H9 (cell line): ENCODE measurements around the gene RERE. TPM values are rescaled to one million over a fixed set of nuclear protein-coding genes. Genes with fewer than 3 reads are reported as not detected.
A peak's percentile ranks its signal among the peaks of the same experiment; 100 is the strongest.

Source experiments
- DNase-seq: peaks from one replicate; pipeline ENCODE4 v3.0.0-alpha.2; 2017
- H2AFZ ChIP-seq: one replicate; pipeline ENCODE4 v1.6.1; 2013; ENCODE audit warnings: mild to moderate bottlenecking, low read length, control low read depth, moderate library complexity
- H2AK5ac ChIP-seq: 2 replicates; pipeline ENCODE4 v1.6.1; 2013; ENCODE audit warnings: low read length, control low read depth, mixed read lengths; ENCODE audit not compliant: insufficient read length
- H2BK120ac ChIP-seq: one replicate; pipeline ENCODE4 v1.6.1; 2013; ENCODE audit warnings: low read depth, mild to moderate bottlenecking, low read length, control low read depth, inconsistent platforms; ENCODE audit not compliant: poor library complexity, severe bottlenecking
- H2BK12ac ChIP-seq: 2 replicates; pipeline ENCODE4 v1.6.1; 2013; ENCODE audit warnings: low read length, control low read depth, mixed read lengths, low read depth; ENCODE audit not compliant: insufficient read length
- H2BK15ac ChIP-seq: 2 replicates; pipeline ENCODE4 v1.6.1; 2013; ENCODE audit warnings: low read depth, low read length, control low read depth
- H2BK20ac ChIP-seq: one replicate; pipeline ENCODE4 v1.6.1; 2013; ENCODE audit warnings: low read depth, mild to moderate bottlenecking, low read length, control low read depth, inconsistent platforms; ENCODE audit not compliant: poor library complexity, severe bottlenecking
- H2BK5ac ChIP-seq: 2 replicates; pipeline ENCODE4 v1.6.1; 2013; ENCODE audit warnings: low read length, control low read depth, mixed read lengths; ENCODE audit not compliant: insufficient read length
- H3K14ac ChIP-seq: 2 replicates; pipeline ENCODE4 v1.6.1; 2013; ENCODE audit warnings: low read length, control low read depth; ENCODE audit not compliant: insufficient read depth
- H3K18ac ChIP-seq: 2 replicates; pipeline ENCODE4 v1.6.1; 2013; ENCODE audit warnings: low read depth, mild to moderate bottlenecking, mixed read lengths, low read length, control low read depth; ENCODE audit not compliant: insufficient read length
- H3K23ac ChIP-seq: 2 replicates; pipeline ENCODE4 v1.6.1; 2013; ENCODE audit warnings: low read length, control low read depth, mixed read lengths, low read depth; ENCODE audit not compliant: insufficient read length
- H3K23me2 ChIP-seq: 2 replicates; pipeline ENCODE4 v1.6.1; 2013; ENCODE audit warnings: low read depth, mild to moderate bottlenecking, mixed read lengths, low read length, control low read depth; ENCODE audit not compliant: insufficient read length, poor library complexity, severe bottlenecking
- H3K27ac ChIP-seq: 2 replicates; pipeline ENCODE4 v1.5.1; 2013; ENCODE audit warnings: low read length, control low read depth, mixed read lengths, low read depth; ENCODE audit not compliant: insufficient read length
- H3K27me3 ChIP-seq: 2 replicates; pipeline ENCODE4 v1.6.1; 2013; ENCODE audit warnings: low read length, control low read depth, inconsistent platforms; ENCODE audit not compliant: insufficient read depth
- H3K4ac ChIP-seq: 2 replicates; pipeline ENCODE4 v1.6.1; 2013; ENCODE audit warnings: low read depth, mild to moderate bottlenecking, control low read depth, inconsistent platforms, low read length, moderate library complexity
- H3K4me1 ChIP-seq: 2 replicates; pipeline ENCODE4 v1.6.1; 2013; ENCODE audit warnings: low read length, control low read depth, inconsistent platforms; ENCODE audit not compliant: insufficient read depth
- H3K4me2 ChIP-seq: 2 replicates; pipeline ENCODE4 v1.6.1; 2013; ENCODE audit warnings: low read length, control low read depth, mixed read lengths; ENCODE audit not compliant: insufficient read length, insufficient read depth
- H3K56ac ChIP-seq: 2 replicates; pipeline ENCODE4 v1.6.1; 2013; ENCODE audit warnings: low read depth, mild to moderate bottlenecking, mixed read lengths, low read length, control low read depth; ENCODE audit not compliant: insufficient read length
- H3K79me1 ChIP-seq: 2 replicates; pipeline ENCODE4 v1.6.1; 2013; ENCODE audit warnings: low read depth, mild to moderate bottlenecking, moderate library complexity, low read length, control low read depth, inconsistent platforms; ENCODE audit not compliant: insufficient read depth, poor library complexity, severe bottlenecking
- H3K79me2 ChIP-seq: 2 replicates; pipeline ENCODE4 v1.6.1; 2013; ENCODE audit warnings: low read length, control low read depth, inconsistent platforms; ENCODE audit not compliant: insufficient read depth
- H3K9ac ChIP-seq: 2 replicates; pipeline ENCODE4 v1.6.1; 2013; ENCODE audit warnings: low read length, control low read depth, mixed read lengths; ENCODE audit not compliant: insufficient read length; ENCODE audit errors: extremely low read depth
- H3K9me3 ChIP-seq: one replicate; pipeline ENCODE4 v1.6.1; 2013; ENCODE audit warnings: low read depth, low read length, inconsistent platforms; ENCODE audit not compliant: control insufficient read depth
- H3T11ph ChIP-seq: one replicate; pipeline ENCODE4 v1.6.1; 2013; ENCODE audit warnings: mild to moderate bottlenecking, low read length, control low read depth, inconsistent platforms
- H4K20me1 ChIP-seq: one replicate; pipeline ENCODE4 v1.6.1; 2013; ENCODE audit not compliant: control insufficient read depth, insufficient read length, insufficient read depth
- H4K5ac ChIP-seq: 2 replicates; pipeline ENCODE4 v1.6.1; 2013; ENCODE audit warnings: low read depth, mild to moderate bottlenecking, mixed read lengths, low read length, control low read depth; ENCODE audit not compliant: insufficient read length
- H4K8ac ChIP-seq: replicated peaks from 2 replicates; pipeline ENCODE4 v1.6.1; 2013; ENCODE audit warnings: low read length, control low read depth, mixed read lengths, low read depth; ENCODE audit not compliant: insufficient read length
- H4K91ac ChIP-seq: 2 replicates; pipeline ENCODE4 v1.6.1; 2013; ENCODE audit warnings: low read depth, mild to moderate bottlenecking, moderate library complexity, mixed read lengths, low read length, control low read depth; ENCODE audit not compliant: insufficient read length
- H3K27ac Mint-ChIP-seq, 3 experiments: 2 replicates in 2 of 3; 3 replicates in 1 of 3; pipeline ENCODE4 v1.8.0; 2020 to 2021; ENCODE audit warnings: mixed read lengths in 3 of 3, mild to moderate bottlenecking in 1 of 3, moderate library complexity in 1 of 3
- H3K27me3 Mint-ChIP-seq: 2 replicates; pipeline ENCODE4 v1.8.0; 2021; ENCODE audit warnings: low read depth, mild to moderate bottlenecking, moderate library complexity, mixed read lengths
- H3K36me3 Mint-ChIP-seq, 3 experiments: 2 replicates in 2 of 3; 3 replicates in 1 of 3; pipeline ENCODE4 v1.8.0; 2020 to 2021; ENCODE audit warnings: low read depth in 3 of 3, mixed read lengths in 3 of 3; ENCODE audit not compliant: insufficient read depth in 1 of 3
- H3K4me1 Mint-ChIP-seq, 2 experiments: 2 replicates each; pipeline ENCODE4 v1.8.0; 2020; ENCODE audit warnings: mixed read lengths in 2 of 2
- H3K4me3 Mint-ChIP-seq, 2 experiments: 2 replicates in 1 of 2; 3 replicates in 1 of 2; pipeline ENCODE4 v1.8.0; 2020 to 2021; ENCODE audit warnings: mild to moderate bottlenecking in 2 of 2, mixed read lengths in 2 of 2, moderate library complexity in 1 of 2
- H3K9me3 Mint-ChIP-seq, 2 experiments: 2 replicates in 1 of 2; 3 replicates in 1 of 2; pipeline ENCODE4 v1.8.0; 2020; ENCODE audit warnings: mild to moderate bottlenecking in 2 of 2, mixed read lengths in 2 of 2, moderate library complexity in 1 of 2
- CTCF ChIP-seq: fragments of 200-600 bp; sonication (generic); conservative IDR thresholded peaks from 3 replicates; pipeline ENCODE4 v1.8.0; 2021; ENCODE audit warnings: antibody characterized with exemption, mild to moderate bottlenecking
- WGBS: extraction: QIAGEN DNeasy Blood & Tissue Kit; methylation state at CpG from one replicate; pipeline ENCODE4 v1.1.7; 2013; ENCODE audit warnings: missing lambda C conversion rate, low lambda C conversion rate, mixed read lengths; ENCODE audit not compliant: insufficient read length; ENCODE audit errors: extremely low coverage; 5-methylcytosine and 5-hydroxymethylcytosine counted together
- total RNA-seq: library from RNA; stranded (reverse); gene quantifications from 2 replicates; pipeline ENCODE4 v1.2.1, GENCODE V29; 2021

Gene RERE
- total RNA-seq, 1 experiment from 2014 or later = 103 TPM

GRCh38 chr1:8314346-8315280 is 502.8 kb downstream of the RERE start:
- Histone ChIP-seq H2BK5ac (no peak overlapping the region), H2AFZ (no peak overlapping the region), H3K9me3 (no peaks in the 10 kb centered on the region), H4K91ac (no peak overlapping the region), H3K9ac (no peak overlapping the region), H3K79me1 (no peaks in the 10 kb centered on the region), H2BK20ac (no peak overlapping the region), H3K18ac (no peak overlapping the region), H4K20me1 (no peaks in the 10 kb centered on the region), H3K14ac (no peak overlapping the region), H2BK12ac (no peak overlapping the region), H3K23me2 (peaks cover 10% of the 10 kb centered on the region), H3T11ph (no peak overlapping the region), H4K8ac (no peak overlapping the region), H3K4me2 (no peak overlapping the region), H3K79me2 (no peaks in the 10 kb centered on the region), H3K27me3 (no peaks in the 10 kb centered on the region), H2BK120ac (no peak overlapping the region), H2AK5ac (no peak overlapping the region), H3K4ac (no peak overlapping the region), H3K4me1 (peaks cover 4% of the 10 kb centered on the region; the same call in 1 of the 2 replicates), H3K23ac (no peak overlapping the region), H2BK15ac (no peak overlapping the region), H3K27ac (no peak overlapping the region), H3K56ac (no peak overlapping the region), H4K5ac (no peak overlapping the region)
- Mint-ChIP-seq H3K27me3 (peaks cover 40% of the 10 kb centered on the region), H3K9me3 (peaks cover 0 to 7% of the 10 kb centered on the region in 2 experiments; a peak in 3 of 5 replicates), H3K4me1 (peaks cover 26 to 35% of the 10 kb centered on the region in 2 experiments), H3K27ac (0 out of 7 replicates have a peak overlapping the region, but pooled peaks of 1 of the 3 experiments have one; percentile 4), H3K4me3 (peak overlapping the region in 1 of 2 experiments; percentile 48; a peak in 3 of 5 replicates), H3K36me3 (peaks cover 2 to 8% (median 5%) of the 10 kb centered on the region in 3 experiments; a peak in 4 of 7 replicates)
- TF ChIP-seq CTCF = peak; percentile 99
- WGBS = no CpG with 5 or more reads among the region's 21 CpGs
- DNase-seq = peak; percentile 87
